HG03354 (cell line): ENCODE results near the gene SLC35F4.
"Not testable (repeated sequence)": the region's sequence is repeated elsewhere in the genome, so short reads cannot be mapped to it uniquely, and the experiment has no call there.

Source experiments
- ATAC-seq: cut with Tn5 transposase; IDR thresholded peaks from one replicate; pipeline ENCODE4 v1.9.1; 2021; ENCODE audit warnings: mild to moderate bottlenecking; ENCODE audit not compliant: unreplicated experiment, poor library complexity, severe bottlenecking

SLC35F4 gene

DNA sequence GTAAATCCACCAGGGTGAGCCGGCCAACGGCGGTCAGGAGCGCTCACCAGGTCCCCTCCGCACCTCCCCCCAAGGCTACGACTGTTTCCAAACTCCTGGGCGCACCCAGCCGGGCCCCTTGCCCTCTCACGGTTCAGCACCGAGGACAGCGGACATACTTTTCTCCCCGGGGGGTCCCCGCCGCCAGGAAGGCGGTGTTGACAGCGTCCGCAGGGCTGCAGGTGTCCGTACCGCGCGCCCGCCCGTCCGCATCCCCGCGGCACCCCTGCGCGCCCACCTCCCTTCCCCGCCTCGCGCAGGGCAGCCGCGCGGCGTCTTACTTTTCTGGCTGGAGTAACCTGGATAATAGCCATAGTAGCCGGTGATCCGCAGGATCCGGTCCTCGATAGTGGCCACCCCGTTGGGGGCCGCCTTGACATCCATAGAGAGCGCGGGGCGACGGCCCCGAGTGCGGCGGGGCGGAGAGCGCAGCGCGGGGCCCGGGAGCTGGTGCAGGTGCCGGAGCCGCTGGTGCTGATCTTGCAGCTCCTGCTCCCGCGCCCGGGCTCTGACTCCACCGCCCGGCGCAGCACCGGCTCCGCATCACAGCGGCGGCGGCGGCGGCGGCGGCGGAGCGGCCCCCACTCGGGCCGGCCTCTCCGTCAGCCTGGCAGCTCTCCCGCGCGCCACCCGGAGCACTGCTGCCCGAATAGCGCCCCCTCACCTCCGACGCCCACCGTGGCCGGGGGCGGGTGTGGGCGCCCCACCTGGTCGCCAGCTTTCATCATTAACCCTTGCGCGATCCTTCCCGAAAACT is at the start of gene SLC35F4:
Gene SLC35F4 (minus strand): TSS at position 690 of the 796 bp plus-strand sequence.
- peak; percentile 75 for ATAC-seq

GRCh38 chr14:57909626-57910025 is 43.7 kb upstream of the SLC35F4 start:
- ATAC-seq, result no peak

DNA sequence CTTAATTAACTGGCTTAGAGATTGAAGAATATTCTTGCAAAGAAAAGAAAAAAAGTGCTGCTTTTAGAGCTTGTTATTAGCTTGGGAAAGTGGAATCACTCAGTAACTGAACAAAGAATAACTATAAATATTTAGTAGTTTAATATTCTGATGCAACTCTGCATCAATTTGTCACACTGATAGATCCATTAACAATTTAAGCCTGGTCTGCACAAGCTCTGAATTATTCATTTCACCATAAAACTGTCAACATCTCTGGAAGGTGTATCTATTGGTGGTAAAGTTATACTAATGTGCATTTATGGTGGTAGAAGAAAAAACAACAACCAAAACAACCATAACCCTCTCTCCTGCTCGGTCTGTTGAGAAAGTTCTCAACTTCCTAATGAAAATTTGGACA is 38.1 kb upstream of the SLC35F4 start:
- ATAC-seq, result no peak

DNA sequence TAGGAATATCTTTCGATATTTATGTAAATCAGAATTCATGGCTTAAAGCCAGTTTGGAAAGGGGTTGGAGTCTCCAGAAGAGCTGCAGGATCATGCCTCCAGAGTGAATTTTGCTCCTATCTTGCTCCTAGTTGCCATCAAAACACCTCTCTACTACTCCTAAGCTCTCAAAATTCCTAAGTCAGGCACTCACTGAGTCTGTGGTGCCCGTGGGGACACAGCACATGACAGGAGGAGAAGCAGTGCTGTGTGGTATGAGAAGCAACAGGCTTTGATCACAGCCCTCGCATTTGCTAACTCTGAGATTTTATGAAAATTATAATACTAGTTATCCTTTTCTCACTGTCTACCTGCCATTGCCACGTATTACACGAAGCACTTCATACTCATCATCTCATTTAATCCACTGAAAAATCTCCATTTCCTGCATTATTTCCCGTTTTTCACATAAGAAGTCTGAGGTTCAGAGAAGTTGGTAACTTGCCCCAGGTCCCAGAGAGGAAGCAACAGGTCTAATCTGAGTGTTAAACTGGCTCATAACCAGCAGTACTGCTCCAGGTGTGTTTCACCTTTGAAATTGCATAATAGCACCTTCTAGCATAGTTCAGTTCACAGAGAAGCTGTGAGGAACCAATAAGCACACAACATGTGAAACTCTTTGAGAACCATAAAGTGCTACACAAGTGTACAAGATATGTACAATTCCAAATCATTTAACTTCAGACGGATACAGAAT is 33.1 kb upstream of the SLC35F4 start:
- ATAC-seq, result no peak

DNA sequence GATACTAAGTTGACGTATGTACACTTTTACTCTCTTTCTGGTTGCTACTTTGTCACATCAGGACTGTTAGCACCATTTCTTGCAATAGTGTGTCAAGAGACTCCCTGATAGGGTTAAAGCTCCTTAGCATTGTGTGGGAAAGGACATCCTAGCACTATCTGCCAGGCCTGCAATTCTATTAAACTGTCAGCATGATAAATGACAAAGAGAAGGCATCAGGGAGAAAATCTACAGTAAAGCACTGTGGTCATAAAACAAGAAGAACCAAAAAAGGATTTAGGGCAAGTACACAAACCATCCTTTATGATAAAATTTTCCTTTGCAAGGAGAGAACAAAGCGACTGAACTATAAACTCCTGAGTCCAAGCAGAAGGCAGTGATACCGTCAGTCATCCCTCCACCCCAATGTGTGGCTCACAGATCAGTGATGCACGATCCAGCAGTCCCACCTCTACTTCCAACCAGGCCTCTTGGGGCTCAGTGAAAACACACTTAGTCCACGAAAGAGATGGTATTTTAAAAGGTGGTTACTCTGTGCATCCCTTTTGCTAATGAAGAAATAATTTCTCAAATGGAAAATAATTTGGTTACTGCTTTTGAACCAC is 31.4 kb upstream of the SLC35F4 start:
- no peak for ATAC-seq

GRCh38 chr14:57889245-57889644 is 23.4 kb upstream of the SLC35F4 start:
- no peak for ATAC-seq

DNA sequence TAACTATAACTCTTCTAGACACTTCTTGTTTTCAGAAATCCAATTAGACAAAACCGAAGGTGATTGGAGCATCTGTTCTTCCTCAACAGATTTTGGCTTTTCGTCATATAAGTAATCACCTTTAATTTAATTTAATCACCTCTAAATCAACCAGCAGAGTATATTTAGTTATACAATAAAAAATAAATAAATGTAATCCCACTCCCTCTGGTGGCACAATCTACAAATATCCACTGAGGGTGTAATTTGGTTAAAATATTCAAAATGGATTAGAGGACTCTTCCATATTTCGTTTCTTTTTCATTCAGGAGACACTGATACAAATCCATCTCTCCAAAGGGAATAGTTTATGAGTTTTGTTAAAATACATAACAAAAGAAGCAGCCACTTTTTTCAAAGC is 18.3 kb upstream of the SLC35F4 start:
- no peak for ATAC-seq

DNA sequence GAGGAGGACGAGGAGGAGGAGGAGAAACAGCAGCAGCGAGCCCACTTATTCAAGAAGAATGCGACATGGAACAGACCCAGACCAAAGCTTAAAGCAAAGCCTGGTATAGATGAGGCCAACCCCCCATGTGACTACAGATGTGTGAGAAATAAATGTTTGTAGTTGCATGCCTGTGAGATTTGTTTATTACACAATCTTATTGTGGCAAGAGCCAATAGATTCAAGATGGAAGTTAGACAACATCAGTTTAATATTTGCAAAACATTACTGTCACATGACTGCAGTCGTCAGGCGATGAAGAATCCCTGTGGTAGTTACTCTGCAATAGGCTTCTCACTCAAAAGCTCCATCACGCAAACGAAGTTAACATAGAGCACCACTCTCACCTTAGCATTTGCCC is 17.2 kb upstream of the SLC35F4 start:
- ATAC-seq, result no peak

GRCh38 chr14:57879516-57879915 is 13.6 kb upstream of the SLC35F4 start:
- ATAC-seq, result no peak

- ATAC-seq, result no peak
Observed at GRCh38 chr14:57875985-57876384, 10.1 kb upstream of the SLC35F4 start.

GRCh38 chr14:57875296-57875695 is 9.4 kb upstream of the SLC35F4 start:
- ATAC-seq, result no peak

DNA sequence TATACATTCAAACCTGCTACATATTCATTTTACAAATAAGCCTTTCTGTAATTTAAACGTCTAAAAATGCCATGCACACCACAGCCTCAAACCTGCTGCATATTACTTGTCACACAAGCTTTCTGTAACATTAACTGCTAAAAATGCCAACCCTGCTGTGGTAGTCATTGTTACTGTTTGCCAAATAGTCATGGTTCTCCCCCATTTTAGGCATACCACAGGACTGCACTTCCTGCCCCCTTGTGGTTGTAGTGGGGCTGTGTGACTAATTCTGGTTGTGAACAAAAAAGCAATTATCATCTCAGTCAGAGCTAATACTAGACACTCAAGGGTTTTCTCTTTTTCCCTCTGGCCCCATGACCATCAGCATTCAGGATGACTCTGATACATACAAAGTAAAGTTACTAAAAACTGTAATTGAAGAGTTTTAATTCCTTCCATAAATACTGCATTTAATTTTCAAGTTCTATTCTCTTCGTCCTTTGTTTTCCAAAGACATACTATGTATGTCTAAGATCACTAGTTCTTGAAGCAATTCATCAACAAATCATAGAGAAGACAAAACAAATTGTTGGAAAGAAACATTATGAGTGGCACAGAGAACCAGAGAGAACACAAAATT is 5.7 kb upstream of the SLC35F4 start:
- peak; percentile 85 for ATAC-seq

DNA sequence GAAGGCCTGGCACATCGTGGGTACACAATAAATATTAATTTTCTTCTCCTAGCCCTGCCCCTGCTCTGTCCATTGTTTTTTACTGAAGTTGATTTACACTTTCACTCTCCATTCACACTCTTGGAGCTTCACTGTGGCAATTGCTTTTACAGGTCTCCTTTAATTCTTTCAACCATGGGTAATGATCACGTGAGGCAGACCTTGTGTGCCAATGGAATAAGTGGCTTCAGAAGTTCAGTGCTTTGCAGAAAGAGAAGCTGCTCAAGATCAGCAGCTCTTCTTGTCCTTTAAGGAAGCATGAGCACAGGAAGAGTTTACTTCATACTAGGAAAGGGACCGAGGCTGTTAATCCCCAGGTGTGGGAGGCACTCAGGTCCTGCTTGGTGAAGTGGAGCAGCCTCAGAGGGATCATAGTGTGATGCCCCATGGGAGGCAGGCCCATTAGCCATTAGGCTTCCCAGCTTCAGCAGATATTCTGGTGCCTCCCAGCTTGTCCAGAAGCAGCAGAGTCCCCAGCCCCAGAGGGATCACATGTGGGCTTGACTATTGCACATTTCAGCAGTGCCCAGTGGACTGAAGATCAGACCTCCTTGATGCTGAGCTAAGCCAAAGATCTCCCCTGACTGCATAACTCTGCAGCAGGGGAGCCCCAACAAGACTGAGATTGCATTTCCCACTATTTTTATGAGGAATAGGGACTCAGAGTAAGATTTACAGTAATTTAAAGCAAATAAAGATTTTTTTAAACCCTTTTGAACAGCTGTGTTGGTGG is 5.0 kb upstream of the SLC35F4 start:
- peak; percentile 29 for ATAC-seq

DNA sequence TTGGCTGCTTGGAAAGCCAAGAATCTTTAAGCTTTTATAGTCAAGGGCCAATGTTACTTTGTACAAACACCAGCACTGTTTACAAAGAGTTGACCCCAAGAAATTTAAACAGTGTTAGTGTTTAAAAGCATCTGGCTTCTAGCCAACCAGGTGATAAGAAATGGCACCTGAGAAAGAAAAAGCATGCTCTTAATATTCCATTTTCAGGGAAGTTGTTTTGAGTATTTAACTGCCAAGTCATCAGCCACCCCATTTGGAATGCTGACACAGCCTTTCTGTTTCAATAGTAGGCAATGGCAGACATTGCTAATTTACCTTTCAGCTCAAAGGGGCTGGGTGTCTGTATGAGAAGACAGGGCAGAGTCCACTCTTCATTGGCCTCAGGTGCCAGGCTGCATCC is 3.7 kb upstream of the SLC35F4 start:
- no peak for ATAC-seq

GRCh38 chr14:57866199-57866705 is 360 bp upstream of the SLC35F4 start:
- no peak for ATAC-seq

- ATAC-seq, result no peak
Observed at GRCh38 chr14:57865066-57865402, 858 bp downstream of the SLC35F4 start.

DNA sequence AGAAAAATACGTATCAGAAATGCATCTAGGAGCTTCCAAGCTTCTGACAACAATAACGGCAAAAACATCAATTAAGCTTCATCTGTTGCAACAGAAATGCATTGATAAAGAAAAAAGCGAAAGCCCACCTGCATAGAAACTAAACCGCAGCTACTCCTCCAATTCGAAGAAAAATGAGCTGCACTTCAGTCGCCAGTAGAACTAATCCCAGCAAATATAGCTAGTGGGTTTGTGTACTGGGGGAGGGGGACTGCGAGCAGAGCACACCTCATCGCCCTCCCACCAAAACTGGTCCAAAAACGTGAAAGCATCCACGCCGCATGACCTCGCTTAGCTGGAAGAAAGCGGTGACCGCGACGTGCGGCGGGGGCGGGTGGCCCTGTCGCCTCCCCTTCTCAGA is 1.2 kb downstream of the SLC35F4 start:
- ATAC-seq, result no peak

DNA sequence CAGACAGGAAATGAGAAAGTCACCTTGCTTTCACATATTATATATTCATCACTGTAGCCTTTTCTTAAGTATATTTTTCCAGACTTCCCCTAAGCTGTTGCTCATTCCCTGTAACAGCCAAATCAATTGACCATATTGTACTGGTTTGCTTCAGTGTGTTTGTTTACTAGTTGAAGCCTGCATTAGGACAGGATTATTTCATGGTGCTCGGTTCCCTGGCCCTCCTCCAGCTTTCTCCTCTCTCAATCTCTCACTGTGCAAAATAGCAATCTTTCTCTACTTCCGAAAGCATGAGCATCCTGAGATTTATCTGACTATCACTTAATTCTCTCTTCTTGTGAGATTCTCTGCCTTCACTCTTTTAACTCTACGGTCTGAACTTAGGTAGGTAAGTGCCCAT is 2.4 kb downstream of the SLC35F4 start:
- ATAC-seq, result no peak

DNA sequence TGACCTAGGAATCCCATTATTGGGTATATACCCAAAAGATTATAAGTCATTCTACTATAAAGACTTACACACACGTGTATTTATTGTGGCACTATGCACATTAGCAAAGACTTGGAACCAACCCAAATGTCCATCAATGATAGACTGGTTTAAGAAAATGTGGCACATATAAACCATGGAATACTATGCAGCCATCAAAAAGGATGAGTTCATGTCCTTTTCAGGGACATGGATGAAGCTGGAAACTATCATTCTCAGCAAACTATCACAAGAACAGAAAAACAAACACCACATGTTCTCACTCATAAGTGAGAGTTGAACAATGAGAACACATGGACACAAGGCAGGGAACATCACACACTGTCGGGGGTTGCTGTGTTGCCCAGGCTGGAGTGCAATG is 10.2 kb downstream of the SLC35F4 start:
- not testable (repeated sequence) for ATAC-seq

DNA sequence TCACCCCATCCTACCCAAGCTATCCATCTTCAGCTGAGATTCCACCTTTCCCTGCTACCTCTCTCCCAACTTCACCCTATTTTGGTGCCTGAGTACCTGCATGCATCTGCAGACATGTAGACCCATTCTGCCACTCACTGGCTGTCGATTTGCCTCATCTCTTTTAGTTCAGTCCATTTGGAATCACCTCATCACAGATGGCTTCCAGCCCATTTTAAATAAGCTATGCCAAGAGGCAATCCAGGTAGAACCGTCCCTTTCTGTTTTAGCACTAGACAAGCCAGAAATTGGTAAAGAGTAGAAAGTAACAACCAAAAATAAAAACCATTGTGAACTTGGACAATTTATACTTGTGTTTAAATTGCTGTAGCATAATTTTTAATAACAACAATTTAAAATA is 11.3 kb downstream of the SLC35F4 start:
- ATAC-seq, result no peak
